HG02642 (cell line): Measurements from ENCODE around the gene GUCA1C.

Experiments
- ATAC-seq: cut with Tn5 transposase; IDR thresholded peaks from one replicate; pipeline ENCODE4 v1.9.1; 2021; ENCODE audit warnings: mild to moderate bottlenecking; ENCODE audit not compliant: unreplicated experiment, poor library complexity

GUCA1C gene

DNA sequence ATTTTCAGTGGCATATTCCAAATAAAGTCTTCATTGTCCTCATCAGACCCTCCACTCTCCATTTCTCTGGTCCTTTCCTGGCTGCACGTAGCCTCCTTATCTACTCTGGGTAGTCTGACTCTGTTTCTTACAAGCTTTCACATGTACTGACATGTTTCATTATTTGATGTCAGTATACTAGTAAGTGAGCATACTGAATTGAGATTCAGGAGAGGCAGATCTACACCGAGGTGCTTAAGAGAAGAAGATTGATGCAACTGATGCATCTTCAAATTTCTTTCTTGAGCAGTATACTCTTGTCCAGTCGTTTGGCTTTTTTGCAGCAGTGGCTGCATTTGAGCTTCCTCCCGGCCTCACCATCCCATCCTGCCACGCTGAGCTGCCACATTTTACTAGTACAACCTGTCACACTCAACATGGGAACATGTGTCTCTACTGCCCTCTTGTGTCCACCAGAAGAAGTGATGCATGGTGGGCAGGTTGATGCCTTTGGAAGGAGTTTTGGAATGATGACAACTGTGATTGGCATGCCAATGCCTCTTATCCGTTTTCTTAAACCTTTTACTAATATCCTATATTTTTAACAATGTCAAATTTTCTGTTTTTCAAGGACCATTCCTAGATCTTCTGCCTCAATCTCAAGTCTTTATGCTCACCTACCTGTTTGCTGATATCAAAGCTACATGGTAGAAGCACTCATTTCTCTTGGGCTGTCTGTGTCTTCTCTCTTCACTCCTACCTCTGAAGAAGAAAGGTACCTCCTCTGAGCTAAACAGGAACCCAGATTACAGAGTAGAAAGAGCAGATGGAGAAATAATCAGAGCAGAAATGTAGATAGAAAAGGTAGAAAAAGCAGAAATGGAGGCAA is 38.7 kb downstream of the GUCA1C start:
- peak; percentile 93 for ATAC-seq

DNA sequence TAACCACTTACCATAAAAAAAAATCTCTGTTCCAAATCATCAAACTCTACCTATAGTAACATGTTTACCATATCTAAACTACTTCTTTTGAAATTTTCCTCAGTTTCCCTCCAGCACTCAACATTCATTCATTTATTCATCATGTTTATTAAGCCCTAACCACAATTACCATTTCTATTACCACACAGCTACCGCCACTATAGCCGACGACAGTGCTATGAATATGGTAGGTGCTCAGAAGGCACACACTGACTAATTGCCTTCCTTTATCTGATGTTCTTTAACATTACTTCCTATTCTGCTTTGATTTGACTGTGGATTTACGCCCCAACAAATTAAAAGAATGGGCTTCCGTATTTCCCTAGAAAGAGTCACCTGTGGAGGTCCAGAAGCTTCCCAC is 43.9 kb downstream of the GUCA1C start:
- ATAC-seq: no peak

- ATAC-seq: no peak
Observed at GRCh38 chr3:108907194-108907593, 46.5 kb downstream of the GUCA1C start.

GRCh38 chr3:108899530-108899929 is 54.1 kb downstream of the GUCA1C start:
- ATAC-seq: no peak

DNA sequence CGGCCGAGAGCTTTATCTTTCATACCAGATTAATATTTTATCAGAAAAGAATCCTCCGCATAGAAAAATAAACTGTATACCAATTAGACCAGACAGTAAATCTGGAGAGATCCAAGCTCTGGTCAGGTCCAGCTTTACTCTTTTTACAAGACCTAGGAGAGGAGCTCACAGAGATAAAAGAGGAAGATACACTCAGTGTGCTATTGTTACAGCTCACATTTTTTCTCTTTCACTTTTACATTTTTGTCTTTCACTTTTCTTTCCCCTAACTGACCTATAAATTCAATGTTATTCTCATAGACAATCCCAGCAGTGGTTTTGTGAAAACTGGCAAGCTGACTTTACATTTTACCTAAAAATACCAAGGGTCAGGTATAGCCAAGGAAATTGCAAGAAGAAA is 55.8 kb downstream of the GUCA1C start:
- ATAC-seq: peak; percentile 54

DNA sequence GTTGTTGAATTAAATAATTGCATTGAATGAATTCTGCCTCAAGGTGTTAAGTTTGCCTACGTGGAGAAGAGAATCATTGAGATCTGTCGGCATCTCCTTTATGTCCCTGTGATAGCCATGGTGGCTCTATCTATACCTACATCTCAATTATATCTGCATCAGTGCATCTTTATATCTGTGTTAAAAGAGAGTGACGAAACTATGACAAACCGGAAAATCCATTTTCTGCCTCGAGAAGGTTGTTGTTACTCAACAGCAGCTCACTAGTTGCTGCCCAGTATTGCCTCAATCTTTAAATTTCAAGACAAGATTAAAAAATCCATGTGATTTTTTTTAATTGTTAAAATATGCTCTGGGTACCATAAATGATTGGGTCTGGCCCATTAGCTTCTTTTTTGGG is 58.7 kb downstream of the GUCA1C start:
- no peak for ATAC-seq

- ATAC-seq: no peak
Observed at GRCh38 chr3:108891833-108892232, 61.8 kb downstream of the GUCA1C start.

- no peak for ATAC-seq
Observed at GRCh38 chr3:108887777-108888176, 65.9 kb downstream of the GUCA1C start.

DNA sequence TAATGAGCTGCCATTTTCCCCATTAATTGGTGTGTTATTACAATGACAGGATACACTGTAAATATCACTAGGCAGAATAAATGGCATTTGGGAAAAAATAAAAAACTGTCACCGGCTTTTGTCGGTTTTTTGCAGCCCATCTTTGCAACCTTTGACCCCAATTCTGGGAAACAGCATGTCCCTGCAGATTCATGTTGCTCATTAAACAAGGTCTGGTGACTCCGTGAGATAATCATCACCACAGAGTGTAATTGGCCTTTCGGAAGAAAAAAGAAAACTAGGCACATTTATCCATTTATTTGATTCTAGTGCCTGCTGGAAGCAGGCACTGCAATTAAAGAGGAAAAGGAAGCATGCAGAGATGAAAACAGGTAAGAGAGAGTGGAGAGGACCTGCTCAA is 66.6 kb downstream of the GUCA1C start:
- no peak for ATAC-seq

DNA sequence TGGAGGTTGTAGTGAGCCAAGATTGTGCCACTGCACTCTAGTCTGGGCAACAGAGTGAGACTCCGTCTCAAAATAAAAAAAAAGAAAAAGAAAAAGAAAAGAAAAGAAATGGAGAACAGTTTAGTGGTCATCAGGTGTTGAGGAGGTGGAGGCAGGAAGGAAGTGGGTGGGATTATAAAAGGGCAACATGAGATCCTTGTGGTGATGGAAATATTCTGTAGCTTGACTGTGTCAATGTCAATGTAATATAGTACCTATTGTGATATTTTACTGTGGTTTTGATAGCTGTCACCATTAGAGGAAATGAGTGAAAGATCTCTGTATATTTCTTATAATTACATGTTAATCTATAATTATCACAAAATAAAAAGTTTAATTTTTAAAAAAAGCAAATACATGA is 70.3 kb downstream of the GUCA1C start:
- ATAC-seq: no peak

- no peak for ATAC-seq
Observed at GRCh38 chr3:108882762-108883161, 70.9 kb downstream of the GUCA1C start.

- no peak for ATAC-seq
Observed at GRCh38 chr3:108879915-108880314, 73.8 kb downstream of the GUCA1C start.

- ATAC-seq: no peak
Observed at GRCh38 chr3:108877901-108878300, 75.8 kb downstream of the GUCA1C start.

DNA sequence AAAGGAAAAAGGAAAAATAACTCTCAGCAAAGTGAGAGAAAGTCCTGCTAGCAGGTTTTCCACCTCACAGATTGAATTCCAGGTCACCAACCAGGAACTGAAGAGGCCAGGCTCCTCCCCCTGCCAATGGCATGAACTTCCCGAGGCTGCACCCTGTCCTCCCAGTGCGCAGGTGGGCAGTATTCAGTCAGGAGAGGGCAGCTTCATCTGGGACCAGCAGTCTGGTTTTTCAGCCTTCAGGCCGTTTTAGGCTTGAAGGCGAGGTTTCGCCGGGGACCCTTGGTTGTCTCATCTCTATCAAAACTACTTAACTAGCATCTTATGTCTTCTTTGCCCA is 89.9 kb downstream of the GUCA1C start:
- ATAC-seq: no peak

GRCh38 chr3:108862865-108863798 is 90.5 kb downstream of the GUCA1C start:
- peak; percentile 55 for ATAC-seq

DNA sequence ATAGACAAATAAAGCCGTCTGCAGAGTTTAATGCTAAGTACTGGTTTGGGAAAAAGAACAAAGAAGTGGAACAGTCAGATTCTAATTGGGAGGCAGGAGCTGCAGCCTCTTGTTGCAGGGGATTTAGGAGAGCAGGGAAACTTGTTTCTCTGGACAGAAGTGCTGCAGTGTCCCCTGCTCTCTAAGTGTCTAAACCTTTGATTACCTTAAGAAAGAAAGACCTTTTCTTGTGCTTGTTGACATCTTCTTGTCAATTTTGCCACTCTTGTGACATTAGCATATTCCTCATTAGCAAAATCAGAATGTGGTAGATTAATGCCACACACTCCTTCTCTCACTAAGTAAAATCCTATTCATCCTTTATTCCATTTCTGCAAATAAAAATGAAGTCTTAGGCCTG is 92.3 kb downstream of the GUCA1C start:
- no peak for ATAC-seq
